IMR-90 (cell line): ENCODE data around the gene ZNF765. TPM values are rescaled to one million over a fixed set of nuclear protein-coding genes. Genes with fewer than 3 reads are reported as not detected.
A peak's percentile ranks its signal among the peaks of the same experiment; 100 is the strongest.

ENCODE experiments used
- ATAC-seq: fragments of 200-7000 bp; cut with Tn5 transposase; 2 replicates; pipeline ENCODE4 v1.9.1; 2020; ENCODE audit warnings: low read depth, mild to moderate bottlenecking, moderate library complexity
- BruUV-seq: library from RNA; stranded (reverse); fragments of 400-500 nt; replicated peaks from 2 replicates; lab custom pipeline; 2021; lab: Mats Ljungman, UMichigan
- CTCF ChIA-PET: fragments of 300-600 bp; formaldehyde crosslinking; extraction: SDS; loops from one replicate; lab custom pipeline; 2021; ENCODE audit warnings: antibody characterized with exemption; lab: Yijun Ruan, JAX
- POLR2A ChIA-PET: fragments of 300-600 bp; sonication (Branson Sonifier 250); formaldehyde crosslinking; loops from one replicate; lab custom pipeline; 2022; ENCODE audit warnings: antibody characterized with exemption; ENCODE audit not compliant: unreplicated experiment; lab: Charles Lee
- DNase-seq: peaks from one replicate; pipeline ENCODE4 v3.0.0; 2013
- H2AFZ ChIP-seq: replicated peaks from 2 replicates; pipeline ENCODE3; 2013; ENCODE audit warnings: low read length, mild to moderate bottlenecking; ENCODE audit not compliant: poor library complexity
- H2AK5ac ChIP-seq: 2 replicates; pipeline ENCODE4 v1.6.1; 2013; ENCODE audit warnings: low read depth, low read length, inconsistent platforms
- H2AK9ac ChIP-seq: replicated peaks from 2 replicates; pipeline ENCODE3; 2013; ENCODE audit warnings: mild to moderate bottlenecking, low read depth, low read length, moderate library complexity; ENCODE audit not compliant: poor library complexity
- H2BK120ac ChIP-seq: 2 replicates; pipeline ENCODE4 v1.6.1; 2013; ENCODE audit warnings: low read depth, low read length, inconsistent platforms
- H2BK15ac ChIP-seq: 3 replicates; pipeline ENCODE4 v1.6.1; 2013; ENCODE audit warnings: low read depth, low read length, inconsistent platforms
- H2BK20ac ChIP-seq: 2 replicates; pipeline ENCODE4 v1.6.1; 2013; ENCODE audit warnings: low read depth, mild to moderate bottlenecking, inconsistent platforms, low read length, moderate library complexity
- H2BK5ac ChIP-seq: 2 replicates; pipeline ENCODE4 v1.6.1; 2013; ENCODE audit warnings: mild to moderate bottlenecking, low read depth, low read length, inconsistent platforms; ENCODE audit not compliant: poor library complexity, severe bottlenecking
- H3K14ac ChIP-seq: replicated peaks from 2 replicates; pipeline ENCODE4 v1.6.1; 2013; ENCODE audit warnings: low read depth, low read length, inconsistent platforms
- H3K18ac ChIP-seq: 2 replicates; pipeline ENCODE4 v1.6.1; 2013; ENCODE audit warnings: low read depth, low read length, control low read depth
- H3K23ac ChIP-seq: 2 replicates; pipeline ENCODE4 v1.6.1; 2013; ENCODE audit warnings: low read depth, low read length, inconsistent platforms
- H3K27ac ChIP-seq: 2 replicates; pipeline ENCODE4 v1.5.1; 2013; ENCODE audit warnings: mild to moderate bottlenecking, control low read depth, low read length; ENCODE audit not compliant: insufficient read depth
- H3K27me3 ChIP-seq: 2 replicates; pipeline ENCODE4 v1.6.1; 2013; ENCODE audit warnings: low read length; ENCODE audit not compliant: control insufficient read depth, insufficient read depth
- H3K36me3 ChIP-seq: 2 replicates; pipeline ENCODE4 v1.6.1; 2013; ENCODE audit warnings: low read length, mixed read lengths; ENCODE audit not compliant: control insufficient read depth, insufficient read depth
- H3K4ac ChIP-seq: 2 replicates; pipeline ENCODE4 v1.6.1; 2013; ENCODE audit warnings: low read depth, low read length, inconsistent platforms
- H3K4me1 ChIP-seq: 2 replicates; pipeline ENCODE4 v1.6.1; 2013; ENCODE audit warnings: low read length, mixed read lengths; ENCODE audit not compliant: control insufficient read depth, insufficient read depth
- H3K4me2 ChIP-seq: 2 replicates; pipeline ENCODE4 v1.6.1; 2013; ENCODE audit warnings: low read depth, mild to moderate bottlenecking, control low read depth, low read length, moderate library complexity
- H3K4me3 ChIP-seq: 2 replicates; pipeline ENCODE4 v1.5.1; 2013; ENCODE audit warnings: low read depth, mild to moderate bottlenecking, control low read depth, low read length, moderate library complexity; ENCODE audit not compliant: insufficient read depth
- H3K56ac ChIP-seq: 2 replicates; pipeline ENCODE4 v1.6.1; 2013; ENCODE audit warnings: low read length, inconsistent platforms; ENCODE audit not compliant: insufficient read depth; ENCODE audit errors: extremely low read depth
- H3K79me1 ChIP-seq, 2 experiments: 2 replicates each; pipeline ENCODE4 v1.6.1; 2013; ENCODE audit warnings: low read length in 2 of 2, inconsistent platforms in 1 of 2, low read depth in 1 of 2
- H3K9ac ChIP-seq: 2 replicates; pipeline ENCODE4 v1.6.1; 2013; ENCODE audit warnings: low read depth, low read length, control low read depth
- H3K9me1 ChIP-seq: 2 replicates; pipeline ENCODE4 v1.6.1; 2013; ENCODE audit warnings: low read length, inconsistent platforms; ENCODE audit not compliant: insufficient read depth
- H3K9me3 ChIP-seq: 2 replicates; pipeline ENCODE4 v1.6.1; 2013; ENCODE audit warnings: low read length; ENCODE audit not compliant: control insufficient read depth, insufficient read depth
- H4K20me1 ChIP-seq: 2 replicates; pipeline ENCODE4 v1.6.1; 2013; ENCODE audit warnings: low read length, inconsistent platforms; ENCODE audit not compliant: insufficient read depth
- H4K5ac ChIP-seq: 2 replicates; pipeline ENCODE4 v1.6.1; 2013; ENCODE audit warnings: mild to moderate bottlenecking, low read depth, low read length, control low read depth
- H4K8ac ChIP-seq, 2 experiments: 2 replicates each; pipeline ENCODE4 v1.6.1; 2013; ENCODE audit warnings: low read depth in 2 of 2, low read length in 2 of 2, control low read depth in 1 of 2, inconsistent platforms in 1 of 2
- H4K91ac ChIP-seq: 2 replicates; pipeline ENCODE4 v1.6.1; 2013; ENCODE audit warnings: low read depth, low read length, inconsistent platforms; ENCODE audit not compliant: insufficient read depth
- BHLHE40 ChIP-seq: fragments of 150-350 bp; IDR thresholded peaks from 2 replicates; pipeline ENCODE4 v1.6.1; 2016; ENCODE audit warnings: mild to moderate bottlenecking, low read depth, low read length
- CEBPB ChIP-seq: IDR thresholded peaks from 2 replicates; pipeline ENCODE4 v1.6.1; 2012; ENCODE audit warnings: low read depth, low read length, improper control_type of control experiment
- CHD1 ChIP-seq: IDR thresholded peaks from 2 replicates; pipeline ENCODE4 v1.6.1; 2012; ENCODE audit warnings: low read depth, low read length, improper control_type of control experiment
- ELK1 ChIP-seq: fragments of 150-350 bp; IDR thresholded peaks from 2 replicates; pipeline ENCODE4 v1.6.1; 2016; ENCODE audit warnings: low read depth, mild to moderate bottlenecking, low read length, moderate library complexity, borderline replicate concordance
- FOS ChIP-seq: fragments of 150-350 bp; IDR thresholded peaks from 2 replicates; pipeline ENCODE4 v1.6.1; 2016; ENCODE audit warnings: low read depth, low read length
- MAFK ChIP-seq: IDR thresholded peaks from 2 replicates; pipeline ENCODE4 v1.6.1; 2012; ENCODE audit warnings: low read depth, low read length, improper control_type of control experiment
- MAZ ChIP-seq: IDR thresholded peaks from 2 replicates; pipeline ENCODE4 v1.6.1; 2012; ENCODE audit warnings: low read depth, mild to moderate bottlenecking, low read length, improper control_type of control experiment, moderate library complexity, borderline replicate concordance
- MXI1 ChIP-seq: IDR thresholded peaks from 2 replicates; pipeline ENCODE4 v1.6.1; 2012; ENCODE audit warnings: low read depth, mild to moderate bottlenecking, low read length, moderate library complexity, borderline replicate concordance
- NFE2L2 ChIP-seq: fragments of 150-350 bp; IDR thresholded peaks from 2 replicates; pipeline ENCODE4 v1.6.1; 2016; ENCODE audit warnings: low read depth, mild to moderate bottlenecking, low read length
- POLR2A ChIP-seq: IDR thresholded peaks from 2 replicates; pipeline ENCODE4 v1.6.1; 2012; ENCODE audit warnings: mild to moderate bottlenecking, low read depth, low read length
- RAD21 ChIP-seq: IDR thresholded peaks from 2 replicates; pipeline ENCODE4 v1.6.1; 2012; ENCODE audit warnings: low read length, improper control_type of control experiment
- RCOR1 ChIP-seq: IDR thresholded peaks from 2 replicates; pipeline ENCODE4 v1.6.1; 2012; ENCODE audit warnings: mild to moderate bottlenecking, low read length, improper control_type of control experiment; ENCODE audit not compliant: insufficient replicate concordance
- RFX5 ChIP-seq: IDR thresholded peaks from 2 replicates; pipeline ENCODE4 v1.8.0; 2012; ENCODE audit warnings: low read depth, mild to moderate bottlenecking, low read length, moderate library complexity
- SMC3 ChIP-seq: fragments of 150-350 bp; IDR thresholded peaks from 2 replicates; pipeline ENCODE4 v1.6.1; 2016; ENCODE audit warnings: low read depth, mild to moderate bottlenecking, antibody characterized with exemption, low read length, moderate library complexity
- USF2 ChIP-seq: fragments of 150-350 bp; IDR thresholded peaks from 2 replicates; pipeline ENCODE4 v1.6.1; 2017; ENCODE audit warnings: mild to moderate bottlenecking, antibody characterized with exemption, low read length, low read depth
- WGBS, 2 experiments: methylation state at CpG; one replicate each; pipeline versions ENCODE4 v1.1.5 to v1.1.7; 2013; ENCODE audit warnings: missing lambda C conversion rate in 2 of 2; ENCODE audit not compliant: insufficient read length in 1 of 2; ENCODE audit errors: extremely low coverage in 2 of 2; 5-methylcytosine and 5-hydroxymethylcytosine counted together
- dilution Hi-C: fragments of 300-500 bp; cut with HindIII; formaldehyde crosslinking; loops from one replicate; pipeline ENCODE4 v1.14.3; 2018; ENCODE audit warnings: low sequenced_read_pairs; ENCODE audit not compliant: unreplicated experiment
- in situ Hi-C: fragments of 300-500 bp; cut with MboI; formaldehyde crosslinking; loops from 3 replicates; pipeline ENCODE4 v1.14.3; 2019; ENCODE audit warnings: low sequenced_read_pairs, inconsistent platforms, mixed read lengths
- intact Hi-C: fragments of 100-400 bp; cut with micrococcal nuclease; formaldehyde crosslinking; loops from 2 replicates; pipeline ENCODE4 v1.10.0; 2022
- polyA plus RNA-seq, 3 experiments: library from polyadenylated mRNA; depleted of rRNA; stranded (reverse); fragments of >200 nt; gene quantifications; 2 replicates each; pipeline ENCODE4 v1.2.3, GENCODE V29; 2012; ENCODE audit warnings: low replicate concordance in 1 of 3
- total RNA-seq: library from RNA; depleted of rRNA; stranded (reverse); fragments of >200 nt; gene quantifications from 2 replicates; pipeline ENCODE4 v1.2.3, GENCODE V29; 2012

Gene ZNF765
- total and polyA plus RNA-seq, 2 of the 4 experiments (the other 2 are of a cell fraction), result 2.3 to 18.1 TPM

GRCh38 chr19:53466726-53467484 lies 72.0 kb downstream of the ZNF765 start:
- H3K4me1 ChIP-seq, result no peaks in the 10 kb centered on the region
- peak overlapping the region; percentile 26 for H3K9ac ChIP-seq
- intact Hi-C loops (no loop called here), in situ Hi-C loops (no loop called here), dilution Hi-C loops (no loop called here)
- H3K4ac ChIP-seq, result no peak overlapping the region
- no peak overlapping the region for H3K14ac ChIP-seq
- H2BK120ac ChIP-seq, result no peak overlapping the region
- 54% methylated on average over 3 of the region's 31 CpGs; no CpG with 5 or more reads in 1 of the 2 experiments for WGBS, 2 experiments
- ChIA-PET CTCF (no interaction called here), POLR2A (no interaction called here)
- H4K91ac ChIP-seq, result no peak overlapping the region
- H4K20me1 ChIP-seq, result no peaks in the 10 kb centered on the region
- no peak overlapping the region for H2AK9ac ChIP-seq
- H3K18ac ChIP-seq, result no peak overlapping the region
- peak overlapping the region; percentile 89 for H3K4me2 ChIP-seq
- no peak overlapping the region for H2AK5ac ChIP-seq
- no peak overlapping the region for H3K56ac ChIP-seq
- DNase-seq (no peak), ATAC-seq (peak; percentile 13; the same call in 1 of the 2 replicates)
- no peak overlapping the region for H2BK15ac ChIP-seq
- H2BK20ac ChIP-seq, result no peak overlapping the region
- H2BK5ac ChIP-seq, result no peak overlapping the region
- no peak overlapping the region; a peak in 1 of 4 replicates for H4K8ac ChIP-seq
- H3K23ac ChIP-seq, result no peak overlapping the region
- no peaks in the 10 kb centered on the region for H3K9me1 ChIP-seq
- 0 out of 4 replicates have a peak, but pooled peaks cover 4% of the 10 kb centered on the region in 2 experiments for H3K79me1 ChIP-seq
- H3K9me3 ChIP-seq, result peaks cover 2% of the 10 kb centered on the region; the same call in 1 of the 2 replicates
- no TSS peak for BruUV-seq
- H3K4me3 ChIP-seq, result peak overlapping the region; percentile 72
- H3K27ac ChIP-seq, result no peak overlapping the region
- no peaks in the 10 kb centered on the region for H3K36me3 ChIP-seq
- H3K27me3 ChIP-seq, result no peaks in the 10 kb centered on the region
- no peak overlapping the region for H4K5ac ChIP-seq
- H2AFZ ChIP-seq, result peak overlapping the region; percentile 83
- TF ChIP-seq MAFK, result no peak
- no peak for TF ChIP-seq USF2
- no peak for TF ChIP-seq MAZ
- TF ChIP-seq CEBPB, result no peak
- TF ChIP-seq FOS, result no peak
- no peak for TF ChIP-seq CHD1
- TF ChIP-seq MXI1, result no peak
- no peak for TF ChIP-seq NFE2L2
- TF ChIP-seq ELK1, result no peak
- TF ChIP-seq RCOR1, result no peak
- no peak for TF ChIP-seq RFX5
- TF ChIP-seq RAD21, result no peak
- no peak for TF ChIP-seq BHLHE40
- no peak for TF ChIP-seq SMC3
- TF ChIP-seq POLR2A, result no peak
